Loucy (cell line): ENCODE results near the gene TMEM59L.

Source experiments
- CTCF ChIP-seq: fragments of 200-600 bp; sonication (generic); conservative IDR thresholded peaks from 2 replicates; pipeline ENCODE4 v1.5.1; 2014; ENCODE audit warnings: mild to moderate bottlenecking, antibody characterized with exemption, low read length
- EZH2phosphoT487 ChIP-seq: fragments of 200-600 bp; IDR thresholded peaks from 2 replicates; pipeline ENCODE4 v1.6.1; 2018; ENCODE audit warnings: antibody characterized with exemption, mild to moderate bottlenecking, moderate library complexity, borderline replicate concordance

- no peak for TF ChIP-seq CTCF
- no peak for TF ChIP-seq EZH2phosphoT487
Measured at GRCh38 chr19:18660051-18660910, 47.6 kb downstream of the TMEM59L start.
